ENCODE results near the gene NCAM1. TPM values are rescaled to one million over a fixed set of nuclear protein-coding genes. Genes with fewer than 3 reads are reported as not detected.

The NCAM1 gene
- total and polyA plus RNA-seq, 9 donors, result 87.0 to 220 (median 114) TPM

- Histone ChIP-seq H3K27ac (ENCODE audit: low read length) (no peak overlapping the region), H3K27me3 (ENCODE audit: control insufficient read depth, insufficient read depth, low read length) (no peaks in the 10 kb centered on the region), H3K4me3 (ENCODE audit: low read length) (no peak overlapping the region), H3K36me3 (ENCODE audit: control insufficient read depth, insufficient read depth, low read length) (peaks cover 12% of the 10 kb centered on the region), H3K4me1 (ENCODE audit: control insufficient read depth, insufficient read depth, low read length) (no peaks in the 10 kb centered on the region), H3K9me3 (replicated peaks; ENCODE audit: control insufficient read depth, low read depth, low read length) (no peaks in the 10 kb centered on the region)
- no peak for DNase-seq
- WGBS (ENCODE audit: insufficient coverage), result no CpG with 5 or more reads among the region's 2 CpGs
Measured at GRCh38 chr11:113276466-113276865, 315.2 kb downstream of the NCAM1 start.

- H3K9me3 ChIP-seq (replicated peaks; ENCODE audit: control insufficient read depth, low read depth, low read length), result no peaks in the 10 kb centered on the region
- H3K4me1 ChIP-seq (ENCODE audit: control insufficient read depth, insufficient read depth, low read length), result no peaks in the 10 kb centered on the region
- DNase-seq, result no peak
- WGBS (ENCODE audit: insufficient coverage), result no CpG with 5 or more reads among the region's 5 CpGs
- H3K27ac ChIP-seq (ENCODE audit: low read length), result no peak overlapping the region
- H3K36me3 ChIP-seq (ENCODE audit: control insufficient read depth, insufficient read depth, low read length), result peaks cover 9% of the 10 kb centered on the region
- H3K4me3 ChIP-seq (ENCODE audit: low read length), result no peak overlapping the region
- H3K27me3 ChIP-seq (ENCODE audit: control insufficient read depth, insufficient read depth, low read length), result no peaks in the 10 kb centered on the region
Measured at GRCh38 chr11:113277907-113278306, 316.7 kb downstream of the NCAM1 start.

- WGBS (ENCODE audit: insufficient coverage), result 97% methylated on average over 3 of the region's 9 CpGs
- H3K36me3 ChIP-seq (ENCODE audit: control insufficient read depth, insufficient read depth, low read length), result peaks cover 9% of the 10 kb centered on the region
- no peak overlapping the region for H3K27ac ChIP-seq (ENCODE audit: low read length)
- no peaks in the 10 kb centered on the region for H3K27me3 ChIP-seq (ENCODE audit: control insufficient read depth, insufficient read depth, low read length)
- H3K4me3 ChIP-seq (ENCODE audit: low read length), result no peak overlapping the region
- no peaks in the 10 kb centered on the region for H3K9me3 ChIP-seq (replicated peaks; ENCODE audit: control insufficient read depth, low read depth, low read length)
- H3K4me1 ChIP-seq (ENCODE audit: control insufficient read depth, insufficient read depth, low read length), result no peaks in the 10 kb centered on the region
- no peak for DNase-seq
Measured at GRCh38 chr11:113278481-113278880, 317.3 kb downstream of the NCAM1 start.

- peaks cover 2% of the 10 kb centered on the region for H3K27me3 ChIP-seq (ENCODE audit: control insufficient read depth, insufficient read depth, low read length)
- peaks cover 9% of the 10 kb centered on the region for H3K36me3 ChIP-seq (ENCODE audit: control insufficient read depth, insufficient read depth, low read length)
- no peak overlapping the region for H3K4me3 ChIP-seq (ENCODE audit: low read length)
- H3K4me1 ChIP-seq (ENCODE audit: control insufficient read depth, insufficient read depth, low read length), result no peaks in the 10 kb centered on the region
- WGBS (ENCODE audit: insufficient coverage), result 90% methylated on average over 2 of the region's 4 CpGs
- no peaks in the 10 kb centered on the region for H3K9me3 ChIP-seq (replicated peaks; ENCODE audit: control insufficient read depth, low read depth, low read length)
- no peak overlapping the region for H3K27ac ChIP-seq (ENCODE audit: low read length)
- DNase-seq, result peak; percentile 48
Measured at GRCh38 chr11:113278925-113279324, 317.7 kb downstream of the NCAM1 start.

GRCh38 chr11:113279591-113279990, 318.4 kb downstream of the NCAM1 start:
- H3K4me3 ChIP-seq (ENCODE audit: low read length), result no peak overlapping the region
- DNase-seq, result no peak
- H3K27ac ChIP-seq (ENCODE audit: low read length), result no peak overlapping the region
- WGBS (ENCODE audit: insufficient coverage), result 60% methylated on average over 1 of the region's 3 CpGs
- H3K9me3 ChIP-seq (replicated peaks; ENCODE audit: control insufficient read depth, low read depth, low read length), result no peaks in the 10 kb centered on the region
- peaks cover 2% of the 10 kb centered on the region for H3K27me3 ChIP-seq (ENCODE audit: control insufficient read depth, insufficient read depth, low read length)
- H3K36me3 ChIP-seq (ENCODE audit: control insufficient read depth, insufficient read depth, low read length), result peaks cover 9% of the 10 kb centered on the region
- no peaks in the 10 kb centered on the region for H3K4me1 ChIP-seq (ENCODE audit: control insufficient read depth, insufficient read depth, low read length)

GRCh38 chr11:113281052-113281725, 320.0 kb downstream of the NCAM1 start:
- Histone ChIP-seq H3K4me3 (ENCODE audit: low read length) (no peak overlapping the region), H3K27me3 (ENCODE audit: control insufficient read depth, insufficient read depth, low read length) (peaks cover 2% of the 10 kb centered on the region), H3K4me1 (ENCODE audit: control insufficient read depth, insufficient read depth, low read length) (peaks cover 1% of the 10 kb centered on the region), H3K9me3 (replicated peaks; ENCODE audit: control insufficient read depth, low read depth, low read length) (no peaks in the 10 kb centered on the region), H3K36me3 (ENCODE audit: control insufficient read depth, insufficient read depth, low read length) (no peaks in the 10 kb centered on the region), H3K27ac (ENCODE audit: low read length) (no peak overlapping the region)
- WGBS (ENCODE audit: insufficient coverage), result 95% methylated on average over 2 of the region's 2 CpGs
- no peak for DNase-seq

- Histone ChIP-seq H3K36me3 (ENCODE audit: control insufficient read depth, insufficient read depth, low read length) (no peaks in the 10 kb centered on the region), H3K27ac (ENCODE audit: low read length) (no peak overlapping the region), H3K27me3 (ENCODE audit: control insufficient read depth, insufficient read depth, low read length) (peaks cover 2% of the 10 kb centered on the region), H3K4me1 (ENCODE audit: control insufficient read depth, insufficient read depth, low read length) (peaks cover 18% of the 10 kb centered on the region), H3K4me3 (ENCODE audit: low read length) (no peak overlapping the region), H3K9me3 (replicated peaks; ENCODE audit: control insufficient read depth, low read depth, low read length) (no peaks in the 10 kb centered on the region)
- WGBS (ENCODE audit: insufficient coverage), result 67% methylated on average over 3 of the region's 3 CpGs
- DNase-seq, result no peak
Measured at GRCh38 chr11:113282898-113283437, 321.7 kb downstream of the NCAM1 start.

- no peak for DNase-seq
- Histone ChIP-seq H3K9me3 (replicated peaks; ENCODE audit: control insufficient read depth, low read depth, low read length) (no peaks in the 10 kb centered on the region), H3K27ac (ENCODE audit: low read length) (no peak overlapping the region), H3K36me3 (ENCODE audit: control insufficient read depth, insufficient read depth, low read length) (no peaks in the 10 kb centered on the region), H3K4me1 (ENCODE audit: control insufficient read depth, insufficient read depth, low read length) (peaks cover 24% of the 10 kb centered on the region), H3K4me3 (ENCODE audit: low read length) (no peak overlapping the region), H3K27me3 (ENCODE audit: control insufficient read depth, insufficient read depth, low read length) (peaks cover 2% of the 10 kb centered on the region)
- 93% methylated on average over 2 of the region's 2 CpGs for WGBS (ENCODE audit: insufficient coverage)
Measured at GRCh38 chr11:113283881-113284280, 322.7 kb downstream of the NCAM1 start.

- Histone ChIP-seq H3K4me3 (ENCODE audit: low read length) (no peak overlapping the region), H3K27me3 (ENCODE audit: control insufficient read depth, insufficient read depth, low read length) (peaks cover 2% of the 10 kb centered on the region), H3K9me3 (replicated peaks; ENCODE audit: control insufficient read depth, low read depth, low read length) (no peaks in the 10 kb centered on the region), H3K27ac (ENCODE audit: low read length) (no peak overlapping the region), H3K36me3 (ENCODE audit: control insufficient read depth, insufficient read depth, low read length) (no peaks in the 10 kb centered on the region), H3K4me1 (ENCODE audit: control insufficient read depth, insufficient read depth, low read length) (peaks cover 29% of the 10 kb centered on the region)
- DNase-seq, result no peak
- 95% methylated on average over 2 of the region's 3 CpGs for WGBS (ENCODE audit: insufficient coverage)
Measured at GRCh38 chr11:113286009-113286408, 324.8 kb downstream of the NCAM1 start.

GRCh38 chr11:113286509-113287497, 325.6 kb downstream of the NCAM1 start:
- H3K27me3 ChIP-seq (ENCODE audit: control insufficient read depth, insufficient read depth, low read length), result peaks cover 2% of the 10 kb centered on the region
- no peak overlapping the region for H3K27ac ChIP-seq (ENCODE audit: low read length)
- peak; percentile 85 for DNase-seq
- H3K36me3 ChIP-seq (ENCODE audit: control insufficient read depth, insufficient read depth, low read length), result no peaks in the 10 kb centered on the region
- WGBS (ENCODE audit: insufficient coverage), result 59% methylated on average over 5 of the region's 11 CpGs
- no peaks in the 10 kb centered on the region for H3K9me3 ChIP-seq (replicated peaks; ENCODE audit: control insufficient read depth, low read depth, low read length)
- no peak overlapping the region for H3K4me3 ChIP-seq (ENCODE audit: low read length)
- peaks cover 29% of the 10 kb centered on the region for H3K4me1 ChIP-seq (ENCODE audit: control insufficient read depth, insufficient read depth, low read length)
